Right ventricle myocardium superior (tissue), 1 donor: Measurements from ENCODE around the gene POU2AF3. TPM values are rescaled to one million over a fixed set of nuclear protein-coding genes. Genes with fewer than 3 reads are reported as not detected.
A peak's percentile ranks its signal among the peaks of the same experiment; 100 is the strongest.
"Not testable (repeated sequence)": the region's sequence is repeated elsewhere in the genome, so short reads cannot be mapped to it uniquely, and the experiment has no call there.

Source experiments
- ATAC-seq: fragments of 200-7000 bp; cut with Tn5 transposase; one replicate; pipeline ENCODE4 v1.9.1; 2020; ENCODE audit warnings: mild to moderate bottlenecking; ENCODE audit not compliant: poor library complexity
- DNase-seq: peaks from one replicate; pipeline ENCODE4 v3.0.0-alpha.2; 2020
- intact Hi-C: fragments of 100-400 bp; cut with DNase I; formaldehyde crosslinking; loops from one replicate; pipeline ENCODE4 v1.11.2; 2022
- total RNA-seq: library from RNA; stranded (reverse); fragmentation: NEBNext Ultra II Directional; extraction: Animal tissue kit (Norgen Biotek cat#: 25700); gene quantifications from one replicate; pipeline ENCODE4 v1.2.1, GENCODE V29; 2021
- donor health status: DM: no; HTN: yes; CAD: no; lungs with severe emphysema.

The POU2AF3 gene
- total RNA-seq, 1 donor from 2014 or later: 1.0 TPM

DNA sequence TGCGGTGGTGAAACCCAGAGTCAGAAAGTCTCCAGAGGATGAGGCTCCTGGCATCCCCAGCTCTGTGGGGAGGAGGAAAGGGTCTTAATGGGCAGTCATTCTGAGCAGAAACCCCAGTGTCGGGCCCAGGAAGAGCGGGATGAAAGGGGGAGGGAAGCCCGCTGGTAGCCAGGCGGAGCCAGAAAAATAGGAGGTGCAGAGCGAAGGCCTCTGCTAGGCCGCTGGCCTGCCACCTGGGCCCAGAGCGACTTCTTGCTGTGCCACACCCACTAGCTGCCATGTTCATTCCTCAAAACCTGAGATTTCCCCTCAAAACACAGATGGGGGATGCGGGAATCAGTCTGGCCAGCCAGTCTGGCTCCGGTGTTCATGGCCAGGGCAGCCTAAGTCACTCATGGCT is 650 bp upstream of the POU2AF3 start:
- ATAC-seq (no peak), DNase-seq (no peak)
- intact Hi-C loops: no loop called here

DNA sequence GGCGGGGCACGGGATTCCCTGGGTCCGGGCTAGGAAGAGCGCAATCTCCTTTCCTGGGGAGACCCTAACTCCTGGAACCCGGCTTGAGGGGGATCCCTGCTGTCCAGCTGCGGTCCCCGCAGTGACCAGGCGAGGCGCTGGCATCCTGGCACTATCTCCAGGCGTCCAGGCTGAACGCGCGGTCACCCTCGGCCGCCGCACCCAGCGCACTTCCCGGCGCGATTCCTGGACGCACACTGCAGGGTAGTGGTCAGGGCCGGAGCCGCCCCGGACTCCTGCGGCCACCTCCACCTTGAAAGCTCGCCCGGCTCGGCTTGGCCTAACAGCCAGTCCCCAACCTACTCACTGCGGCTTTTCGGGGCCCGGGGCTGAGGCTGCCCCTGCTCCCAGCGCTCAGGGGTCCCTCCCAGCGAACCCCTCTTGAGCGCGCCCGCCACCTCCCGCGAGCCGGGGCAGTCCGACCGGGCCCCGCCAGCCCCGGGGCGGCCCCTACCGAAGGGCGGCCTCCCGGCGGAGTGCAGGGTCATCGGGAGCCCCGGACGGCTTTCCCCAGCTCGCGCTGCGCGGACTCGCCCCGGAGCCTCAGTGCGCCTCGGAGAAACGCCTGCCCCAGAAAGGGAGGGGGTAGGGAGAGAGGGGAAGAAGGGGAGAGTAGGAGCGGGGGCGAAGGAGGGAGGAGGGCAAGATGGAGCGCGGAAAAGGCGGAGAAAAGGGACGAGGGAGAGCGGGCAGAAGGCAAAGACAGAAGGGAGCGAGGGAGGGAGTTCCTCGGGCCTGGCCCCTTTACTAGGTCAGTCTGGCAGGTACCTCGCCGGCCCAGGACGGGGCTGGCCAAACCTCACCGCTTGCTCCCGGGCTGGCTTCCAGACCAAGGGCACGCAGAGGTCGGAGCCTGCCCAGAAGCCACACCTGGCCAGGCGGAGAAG is 1.0 kb downstream of the POU2AF3 start:
- intact Hi-C loops: no loop called here
- ATAC-seq: peak; percentile 92
- DNase-seq: peak; percentile 76

DNA sequence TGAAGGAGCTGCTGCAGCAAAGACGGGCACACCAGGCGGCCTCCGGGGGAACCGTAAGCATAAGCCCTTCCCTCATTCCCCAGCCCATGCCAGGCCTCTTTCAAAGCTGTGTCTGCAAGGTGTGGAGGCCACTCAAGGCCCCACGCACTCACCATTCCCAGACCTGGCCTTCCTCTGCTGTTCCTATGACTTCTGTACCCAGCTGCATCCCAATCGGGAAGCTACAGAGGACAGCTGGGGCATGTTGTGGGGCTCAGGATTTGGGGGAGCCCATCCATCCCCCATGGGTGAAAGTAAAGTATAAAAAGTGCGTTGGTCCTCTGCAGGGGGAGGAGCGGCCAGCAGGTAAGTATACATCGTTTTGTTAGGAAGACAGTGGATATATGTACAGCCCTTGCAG is 2.2 kb downstream of the POU2AF3 start:
- intact Hi-C loops: no loop called here
- no peak for DNase-seq
- no peak for ATAC-seq

DNA sequence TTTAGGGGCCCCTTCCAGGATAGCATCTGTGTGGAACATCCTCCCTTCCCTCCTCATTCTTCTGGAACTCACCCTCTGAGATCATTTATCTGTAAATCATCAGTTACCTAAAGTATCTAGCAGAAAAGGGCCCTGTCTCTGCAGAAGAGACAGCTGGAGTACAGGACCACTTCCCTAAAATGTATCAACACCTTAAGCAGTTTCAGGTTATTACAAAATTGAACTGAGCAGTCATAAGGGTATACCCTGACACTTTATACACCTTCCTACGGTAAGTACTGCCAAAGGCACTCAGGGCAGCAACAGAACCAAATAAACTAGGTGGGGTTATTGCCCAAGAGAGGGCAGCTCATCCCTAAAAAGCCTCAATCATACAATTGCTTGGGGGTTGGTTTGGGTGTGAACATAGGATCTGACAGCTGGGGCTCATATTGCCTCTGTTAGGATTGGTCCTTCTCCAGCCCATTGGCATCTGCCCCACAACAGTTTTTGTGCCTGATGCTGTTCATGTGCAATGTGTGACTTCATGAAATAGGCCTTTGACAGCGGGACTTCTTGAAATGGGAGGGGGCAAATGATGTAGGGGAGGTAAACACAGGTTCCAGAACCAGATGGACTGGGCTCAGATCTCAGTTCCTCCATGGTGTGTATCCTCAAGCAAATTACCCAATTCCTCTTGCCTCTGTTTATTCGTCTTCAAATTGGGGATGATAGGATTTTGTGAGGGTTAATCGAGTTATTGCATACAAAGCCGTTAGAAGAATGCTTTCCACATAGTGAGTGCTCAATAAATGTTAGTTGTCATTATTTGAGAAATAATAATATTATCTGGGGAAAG is 2.9 kb downstream of the POU2AF3 start:
- DNase-seq: no peak
- intact Hi-C loops: no loop called here
- no peak for ATAC-seq

DNA sequence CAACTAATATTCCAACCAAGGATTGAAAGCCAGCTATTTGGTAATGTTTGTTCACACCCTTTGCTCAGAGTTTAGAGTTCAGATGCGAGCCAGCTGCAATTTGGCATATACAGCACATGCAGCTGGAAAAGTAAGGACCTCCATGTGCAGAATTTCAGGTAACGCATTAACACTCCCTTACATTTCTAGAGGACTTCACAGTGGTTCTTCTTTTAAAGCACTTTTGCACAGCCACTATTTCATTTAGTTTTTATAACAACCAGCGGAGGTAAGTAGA is 3.4 kb downstream of the POU2AF3 start:
- DNase-seq: no peak
- intact Hi-C loops: no loop called here
- no peak for ATAC-seq

DNA sequence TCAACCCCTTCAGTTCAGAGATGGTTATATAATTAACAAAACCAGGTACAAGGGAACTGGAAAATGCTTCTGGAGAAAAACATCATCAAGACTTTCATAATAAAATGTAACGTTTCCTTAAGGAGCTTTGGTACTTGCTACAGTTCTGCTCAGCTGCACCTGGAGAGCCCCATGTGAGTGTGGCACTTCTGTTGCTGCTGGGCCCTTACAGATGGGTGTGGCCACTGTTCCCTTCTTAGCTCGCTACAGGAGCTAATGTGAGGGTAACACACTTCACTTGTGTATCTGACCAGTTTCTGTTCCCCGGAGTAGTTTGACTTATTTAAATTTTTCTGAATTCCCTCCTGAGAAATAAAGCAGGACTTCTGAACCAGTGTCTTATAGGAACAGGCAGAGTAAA is 4.0 kb downstream of the POU2AF3 start:
- intact Hi-C loops: no loop called here
- no peak for DNase-seq
- ATAC-seq: no peak

DNA sequence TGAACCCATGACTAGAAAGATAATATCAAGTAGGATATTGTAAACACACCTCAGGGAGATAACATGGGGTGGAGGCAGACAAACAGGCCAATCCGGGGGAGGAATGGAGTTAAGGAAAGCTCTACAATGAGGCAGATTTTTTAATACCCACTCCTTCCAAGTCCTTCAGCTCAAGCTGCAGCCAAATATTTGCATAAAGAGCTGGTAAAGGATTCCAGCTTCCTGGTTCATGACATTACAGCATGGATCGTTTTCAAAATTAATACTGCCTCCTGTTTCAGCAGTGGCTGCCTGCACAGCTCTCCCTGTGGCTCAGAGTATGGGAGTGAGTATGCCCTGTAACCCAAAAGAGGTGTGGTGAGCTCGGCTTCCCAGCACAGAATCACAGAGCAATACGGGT is 5.1 kb downstream of the POU2AF3 start:
- DNase-seq: no peak
- no peak for ATAC-seq
- intact Hi-C loops: no loop called here

DNA sequence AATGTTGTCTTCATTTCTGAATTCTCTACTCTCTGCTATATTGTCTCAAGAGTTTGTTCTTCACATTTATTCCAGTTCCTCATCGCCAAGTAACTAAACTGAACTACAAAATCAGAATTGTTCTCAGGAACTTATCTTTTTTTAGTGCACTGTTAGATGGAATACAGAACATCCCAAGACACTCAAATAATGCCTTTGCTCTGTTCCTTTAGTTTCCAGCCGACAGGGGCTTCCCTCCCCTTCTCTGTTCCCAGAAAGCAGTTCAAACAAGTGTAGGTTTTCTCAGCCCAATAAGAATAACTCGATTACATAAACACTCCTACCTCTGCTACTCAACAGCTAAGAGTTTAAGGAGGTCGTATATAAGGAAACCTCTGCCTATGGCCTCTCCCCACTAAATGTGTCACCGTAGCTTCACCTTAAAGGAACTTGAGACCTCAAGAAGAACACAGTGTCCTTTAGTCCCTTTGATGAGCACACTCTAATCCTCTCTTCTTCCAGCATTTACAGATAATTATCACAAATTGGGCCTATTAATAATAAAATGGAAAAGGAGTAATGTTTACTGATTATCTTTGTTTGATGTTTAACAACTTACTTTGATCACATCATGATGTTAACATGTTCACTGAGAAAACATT is 6.9 kb downstream of the POU2AF3 start:
- intact Hi-C loops: loop anchor here (5.0 kb wide), 1 partner anchor 117 kb away; no protein-coding TSS in a partner anchor
- ATAC-seq: no peak

DNA sequence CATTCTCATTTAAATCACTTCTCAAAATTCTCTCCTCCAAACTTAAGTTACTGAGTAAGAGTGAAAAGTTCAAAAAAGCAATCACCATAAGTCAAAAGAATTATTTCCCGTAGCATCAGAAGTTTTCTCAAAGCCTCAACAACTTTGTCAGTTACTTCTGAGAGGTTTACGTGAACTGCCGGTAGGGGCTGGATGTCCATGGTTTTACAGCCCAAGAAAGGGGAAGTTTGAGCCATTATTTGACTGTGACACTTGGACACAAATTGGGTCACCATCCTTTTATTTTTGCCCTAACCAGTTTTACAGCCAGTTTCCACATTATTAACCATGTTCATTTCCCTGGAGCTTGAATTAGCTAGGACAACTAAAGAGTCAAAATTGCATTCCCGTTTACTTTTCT is 7.5 kb downstream of the POU2AF3 start:
- intact Hi-C loops: loop anchor here (5.0 kb wide), 1 partner anchor 116 kb away; no protein-coding TSS in a partner anchor
- no peak for ATAC-seq
- no peak for DNase-seq

More for the DNA sequence above, 6.9 kb downstream of the POU2AF3 start:
- DNase-seq: no peak

DNA sequence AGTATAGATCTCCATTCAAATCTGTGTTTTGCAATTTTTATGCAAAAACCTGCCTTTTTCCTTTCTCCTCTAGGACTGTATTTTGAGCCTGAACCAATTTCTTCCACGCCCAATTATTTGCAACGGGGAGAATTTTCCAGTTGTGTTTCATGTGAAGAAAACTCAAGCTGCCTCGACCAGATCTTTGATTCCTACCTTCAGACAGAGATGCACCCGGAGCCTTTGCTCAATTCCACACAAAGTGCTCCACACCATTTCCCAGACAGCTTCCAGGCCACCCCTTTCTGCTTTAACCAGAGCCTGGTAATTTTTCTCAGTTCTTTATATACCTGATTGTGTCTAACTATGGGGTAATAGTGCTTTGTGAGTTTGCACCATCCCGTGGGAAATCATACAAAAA is 8.0 kb downstream of the POU2AF3 start:
- ATAC-seq (no peak), DNase-seq (no peak)
- intact Hi-C loops: loop anchor here (5.0 kb wide), 1 partner anchor 116 kb away; no protein-coding TSS in a partner anchor

DNA sequence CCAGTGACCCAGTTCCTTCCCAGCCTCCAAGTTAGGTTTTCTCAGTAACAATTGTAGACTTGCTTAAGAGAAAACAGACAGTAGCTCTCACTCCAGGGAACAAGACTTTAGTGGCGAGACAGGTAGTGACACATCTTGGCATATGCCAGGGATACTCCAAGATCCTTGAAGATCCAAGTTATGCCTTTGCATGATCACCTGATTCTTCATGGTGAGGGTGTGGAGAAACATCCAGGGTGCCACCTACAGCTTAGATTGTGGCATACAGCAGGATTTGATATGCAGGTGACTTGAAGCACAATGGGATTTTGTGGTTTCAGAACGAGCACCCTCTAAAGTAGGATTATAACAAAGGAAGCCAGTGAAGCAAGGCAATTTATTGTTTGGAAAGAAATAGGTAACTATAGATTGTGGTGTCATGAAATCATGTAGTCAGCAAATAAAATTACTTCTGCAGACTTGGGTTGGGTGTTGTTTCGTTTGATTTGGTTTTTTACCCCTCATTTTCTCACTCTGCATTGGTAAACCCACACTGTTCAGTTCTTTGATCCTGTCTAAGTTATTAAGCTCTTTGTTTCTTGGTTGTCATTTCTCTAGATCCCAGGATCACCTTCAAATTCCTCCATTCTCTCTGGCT is 9.2 kb downstream of the POU2AF3 start:
- ATAC-seq: no peak
- intact Hi-C loops: loop anchor here (5.0 kb wide), 1 partner anchor 115 kb away; no protein-coding TSS in a partner anchor
- DNase-seq: no peak

DNA sequence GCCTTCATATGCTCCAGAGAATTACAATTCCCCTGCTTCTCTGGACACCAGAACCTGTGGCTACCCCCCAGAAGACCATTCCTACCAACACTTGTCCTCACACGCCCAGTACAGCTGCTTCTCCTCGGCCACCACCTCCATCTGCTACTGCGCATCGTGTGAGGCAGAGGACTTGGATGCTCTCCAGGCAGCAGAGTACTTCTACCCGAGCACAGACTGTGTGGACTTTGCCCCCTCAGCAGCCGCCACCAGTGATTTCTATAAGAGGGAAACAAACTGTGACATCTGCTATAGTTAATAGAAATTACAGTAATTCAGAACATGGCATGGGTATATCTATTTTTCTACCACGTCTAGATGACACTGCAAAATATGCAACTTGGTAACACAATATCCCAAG is 9.8 kb downstream of the POU2AF3 start:
- intact Hi-C loops: loop anchor here (5.0 kb wide), 1 partner anchor 114 kb away; no protein-coding TSS in a partner anchor
- DNase-seq (no peak), ATAC-seq (peak; percentile 74)

DNA sequence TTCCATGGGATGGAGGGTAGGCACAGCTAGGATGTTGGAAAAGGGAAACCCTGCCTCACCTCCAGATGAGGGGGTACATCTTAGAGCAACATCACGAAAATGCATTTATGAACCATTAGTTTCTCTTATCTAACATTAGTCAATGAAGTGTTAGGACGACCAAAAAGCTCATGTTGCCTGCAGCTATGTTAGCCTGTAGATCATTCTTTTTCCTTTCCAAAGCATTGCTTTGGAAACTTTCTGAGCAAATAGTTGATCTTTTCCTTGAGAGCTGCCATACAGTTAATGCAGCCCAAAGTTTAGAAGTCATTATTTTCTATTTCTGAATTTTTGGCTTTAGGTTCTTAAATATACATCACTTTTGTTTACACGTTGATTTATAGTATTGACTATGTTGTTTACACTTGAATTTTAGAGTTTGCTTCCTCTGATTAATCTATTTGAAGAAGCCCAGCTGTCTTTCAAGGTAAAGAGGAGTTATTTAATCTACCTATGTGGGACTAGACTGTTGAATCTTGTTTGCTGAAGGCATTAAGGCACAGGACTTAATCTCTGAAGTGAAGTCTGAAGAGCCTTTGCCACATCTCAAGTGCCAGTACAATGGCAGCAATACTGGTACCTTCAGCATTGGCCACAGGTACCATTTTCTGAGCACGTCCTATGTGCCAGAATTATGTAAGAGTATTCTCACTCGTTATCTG is 11.0 kb downstream of the POU2AF3 start:
- DNase-seq (no peak), ATAC-seq (no peak)
- intact Hi-C loops: loop anchor here (5.0 kb wide), 1 partner anchor 113 kb away; no protein-coding TSS in a partner anchor

DNA sequence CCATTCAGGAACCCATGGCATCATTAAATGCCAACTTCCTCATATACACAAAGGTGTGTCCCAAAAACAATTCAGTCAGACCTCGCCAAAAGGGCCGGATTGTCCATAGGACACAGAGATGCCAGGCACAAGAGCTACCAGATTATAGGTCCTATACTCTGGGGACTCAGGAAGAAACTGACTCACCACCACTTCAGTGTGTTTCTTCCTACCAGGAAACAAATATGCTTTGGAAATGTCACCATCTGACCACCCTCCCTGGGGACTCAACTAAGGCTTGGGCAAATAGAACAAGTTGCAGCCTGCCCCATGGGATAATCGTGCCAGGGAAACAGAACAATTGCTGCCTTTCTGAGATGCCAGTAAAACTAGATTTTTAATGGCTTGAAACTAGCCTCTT is 11.7 kb downstream of the POU2AF3 start:
- ATAC-seq (no peak), DNase-seq (no peak)
- intact Hi-C loops: no loop called here

DNA sequence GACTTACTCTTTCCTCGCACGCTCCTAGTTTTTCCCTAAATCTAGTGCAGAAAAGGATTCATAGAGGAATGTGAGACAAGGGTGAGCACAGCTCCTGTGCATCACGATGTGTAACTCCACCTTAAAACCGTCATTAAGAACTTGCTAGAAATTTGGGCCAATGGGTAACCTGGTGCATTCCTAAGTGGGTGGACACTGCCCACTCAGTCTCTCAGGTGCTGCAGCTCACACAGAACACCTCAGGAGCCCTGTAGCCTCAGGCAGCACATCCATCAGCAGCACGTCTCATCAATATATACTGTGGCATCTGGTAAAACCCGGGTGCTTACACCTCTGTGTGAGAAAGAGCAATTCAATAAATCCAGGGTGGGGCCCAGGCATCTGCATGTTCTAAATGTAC is 12.4 kb downstream of the POU2AF3 start:
- intact Hi-C loops: no loop called here
- no peak for DNase-seq
- ATAC-seq: no peak

DNA sequence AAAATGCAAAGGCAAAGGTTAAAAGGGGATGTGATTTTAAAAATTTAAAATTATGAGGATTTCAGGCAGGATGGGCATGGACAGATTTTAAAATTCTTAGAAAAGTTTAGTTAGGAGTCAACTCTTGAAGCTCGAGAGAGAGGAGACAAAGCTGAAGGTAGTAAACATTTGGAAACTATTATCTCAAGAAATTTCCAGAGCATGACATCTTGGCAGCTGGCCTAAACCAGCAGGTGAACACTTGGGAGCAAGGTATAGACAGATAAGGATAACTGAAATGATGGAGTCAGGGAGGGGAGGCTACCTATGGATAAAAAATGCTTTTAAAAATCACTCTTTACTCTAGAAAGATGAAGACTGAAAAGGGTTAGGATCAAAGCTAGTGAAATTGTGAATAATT is 13.7 kb downstream of the POU2AF3 start:
- no peak for DNase-seq
- intact Hi-C loops: no loop called here
- ATAC-seq: no peak

DNA sequence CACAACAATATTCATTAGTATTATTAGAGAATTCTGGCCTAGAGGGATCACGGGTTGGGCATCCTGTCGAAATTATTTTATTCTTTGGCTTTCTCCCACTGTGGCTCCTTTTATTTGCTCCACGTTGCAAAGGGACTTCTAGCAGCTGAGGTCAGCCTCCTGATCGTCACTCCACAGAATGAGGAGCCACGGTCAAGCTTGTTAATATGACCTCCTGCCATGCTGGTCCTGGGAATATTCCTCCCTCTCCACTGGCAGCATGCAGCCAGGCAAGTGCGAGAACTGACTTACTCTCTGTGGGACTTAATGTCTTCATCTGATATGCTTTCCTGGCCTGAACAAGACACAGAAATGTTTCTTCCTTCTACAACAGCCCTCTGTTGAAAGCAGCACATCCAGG is 20.9 kb downstream of the POU2AF3 start:
- no peak for ATAC-seq
- intact Hi-C loops: no loop called here
- no peak for DNase-seq

DNA sequence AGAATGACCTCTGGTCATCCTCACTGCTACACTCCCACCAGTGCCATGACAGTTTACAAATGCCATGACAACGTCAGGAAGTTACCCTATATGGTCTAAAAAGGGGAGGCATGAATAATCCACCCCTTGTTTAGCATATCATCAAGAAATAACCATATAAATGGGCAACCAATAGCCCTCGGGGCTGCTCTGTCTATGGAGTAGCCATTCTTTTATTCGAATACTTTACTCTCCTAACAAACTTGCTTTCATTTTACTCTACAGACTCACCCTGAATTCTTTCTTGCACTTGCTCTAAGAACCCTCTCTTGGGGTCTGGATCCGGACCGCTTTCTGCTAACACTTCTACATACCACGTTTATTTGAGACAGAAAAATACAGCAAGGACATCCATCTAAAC is 21.9 kb downstream of the POU2AF3 start:
- ATAC-seq, DNase-seq, intact Hi-C loops: not testable (repeated sequence)
